B cell (primary cell): ENCODE results near the gene COTL1. TPM values are rescaled to one million over a fixed set of nuclear protein-coding genes. Genes with fewer than 3 reads are reported as not detected.
A peak's percentile ranks its signal among the peaks of the same experiment; 100 is the strongest.

ENCODE experiments used
- ATAC-seq: fragments of 200-7000 bp; cut with Tn5 transposase; one replicate; pipeline ENCODE4 v1.10.0; 2021; ENCODE audit warnings: low read depth, mild to moderate bottlenecking, moderate number of reproducible peaks, moderate library complexity
- CTCF ChIA-PET: fragments of 350-600 bp; sonication (Branson Sonifier 250); formaldehyde crosslinking; loops from one replicate; lab custom pipeline; 2021; ENCODE audit warnings: antibody characterized with exemption, inconsistent platforms; lab: Charles Lee
- POLR2A ChIA-PET: fragments of 350-600 bp; sonication (Branson Sonifier 250); formaldehyde crosslinking; loops from one replicate; lab custom pipeline; 2021; ENCODE audit warnings: antibody characterized with exemption; lab: Charles Lee
- DNase-seq: peaks from one replicate; pipeline ENCODE4 v3.0.0; 2013
- H2AFZ ChIP-seq: 2 replicates; pipeline ENCODE4 v1.6.1; 2012; ENCODE audit warnings: mild to moderate bottlenecking, low read depth, low read length; ENCODE audit not compliant: insufficient read depth, poor library complexity, severe bottlenecking
- H3K27ac ChIP-seq, 2 donors: 1 replicate in 1 of 2; 2 replicates in 1 of 2; pipeline ENCODE4 v1.5.1; 2012 to 2013; ENCODE audit warnings: low read length in 2 of 2, mild to moderate bottlenecking in 2 of 2, moderate library complexity in 1 of 2
- H3K27me3 ChIP-seq, 4 experiments: fragments of 200-600 bp in 1 of 4; sonication (generic) in 1 of 4; replicated peaks in 1 of 4; 1 replicate in 2 of 4; 2 replicates in 2 of 4; pipeline versions ENCODE4 v1.6.1 to v1.7.0; 2013 to 2016; ENCODE audit warnings: low read length in 3 of 4, mild to moderate bottlenecking in 2 of 4, mixed read lengths in 1 of 4, moderate library complexity in 1 of 4; ENCODE audit not compliant: insufficient read depth in 4 of 4, control insufficient read depth in 3 of 4; ENCODE audit errors: control extremely low read depth in 1 of 4
- H3K36me3 ChIP-seq, 2 experiments: replicated peaks in 1 of 2; 1 replicate in 1 of 2; 2 replicates in 1 of 2; pipeline versions ENCODE4 v1.6.1 to v1.7.1; 2013; ENCODE audit warnings: low read length in 1 of 2; ENCODE audit not compliant: insufficient read depth in 2 of 2, control insufficient read depth in 1 of 2; ENCODE audit errors: control extremely low read depth in 1 of 2, extremely low read depth in 1 of 2
- H3K4me1 ChIP-seq, 2 donors: fragments of 200-600 bp in 1 of 2; sonication (generic) in 1 of 2; 1 replicate in 1 of 2; 2 replicates in 1 of 2; pipeline versions ENCODE4 v1.5.1 to v1.6.1; 2013 to 2017; ENCODE audit warnings: low read length in 2 of 2; ENCODE audit not compliant: control insufficient read depth in 2 of 2, insufficient read depth in 2 of 2
- H3K4me2 ChIP-seq: replicated peaks from 2 replicates; pipeline ENCODE3; 2012; ENCODE audit warnings: mild to moderate bottlenecking, low read depth, low read length; ENCODE audit not compliant: poor library complexity, severe bottlenecking
- H3K4me3 ChIP-seq, 5 experiments: fragments of 200-600 bp in 1 of 5; sonication (generic) in 1 of 5; 1 replicate in 3 of 5; 2 replicates in 2 of 5; pipeline versions ENCODE4 v1.5.1 to v1.7.0; 2011 to 2016; ENCODE audit warnings: low read length in 4 of 5, mild to moderate bottlenecking in 4 of 5, low read depth in 2 of 5, control low read depth in 1 of 5, moderate library complexity in 1 of 5; ENCODE audit not compliant: insufficient read depth in 1 of 5; ENCODE audit errors: control extremely low read depth in 1 of 5, extremely low read depth in 1 of 5
- H3K79me2 ChIP-seq: fragments of 200-600 bp; sonication (generic); one replicate; pipeline ENCODE4 v1.6.0; 2016; ENCODE audit warnings: low read length; ENCODE audit not compliant: control insufficient read depth, insufficient read depth
- H3K9ac ChIP-seq: fragments of 200-600 bp; sonication (generic); 2 replicates; pipeline ENCODE4 v1.6.1; 2017; ENCODE audit warnings: mild to moderate bottlenecking, low read length, moderate library complexity
- H3K9me3 ChIP-seq, 3 donors: one replicate each; pipeline versions ENCODE4 v1.6.1 to v1.7.1; 2013; ENCODE audit warnings: low read length in 2 of 3; ENCODE audit not compliant: control insufficient read depth in 2 of 3, insufficient read depth in 1 of 3; ENCODE audit errors: control extremely low read depth in 1 of 3
- H4K20me1 ChIP-seq: 2 replicates; pipeline ENCODE4 v1.6.0; 2012; ENCODE audit warnings: mild to moderate bottlenecking, low read length; ENCODE audit not compliant: insufficient read depth, control insufficient read depth, poor library complexity, severe bottlenecking
- H3K27ac Mint-ChIP-seq: one replicate; pipeline ENCODE4 v1.8.0; 2021; ENCODE audit warnings: mixed read lengths
- H3K27me3 Mint-ChIP-seq: one replicate; pipeline ENCODE4 v1.8.0; 2021; ENCODE audit warnings: mixed read lengths
- H3K4me1 Mint-ChIP-seq: one replicate; pipeline ENCODE4 v1.8.0; 2021; ENCODE audit warnings: mixed read lengths
- H3K4me3 Mint-ChIP-seq: one replicate; pipeline ENCODE4 v1.8.0; 2021; ENCODE audit warnings: mixed read lengths
- H3K9me3 Mint-ChIP-seq: one replicate; pipeline ENCODE4 v1.8.0; 2022; ENCODE audit warnings: mixed read lengths; ENCODE audit not compliant: insufficient read depth
- CTCF ChIP-seq: fragments of 200-600 bp; IDR thresholded peaks from one replicate; pipeline ENCODE4 v1.8.0; 2022; ENCODE audit warnings: antibody characterized with exemption, mild to moderate bottlenecking
- EZH2 ChIP-seq: IDR thresholded peaks from 2 replicates; pipeline ENCODE4 v1.6.1; 2012; ENCODE audit warnings: borderline replicate concordance, low read depth, mild to moderate bottlenecking, moderate library complexity, low read length; ENCODE audit not compliant: insufficient read depth, poor library complexity, severe bottlenecking
- WGBS: methylation state at CpG from one replicate; pipeline ENCODE4 v1.1.5; 2013; ENCODE audit warnings: missing lambda C conversion rate; ENCODE audit not compliant: insufficient coverage; 5-methylcytosine and 5-hydroxymethylcytosine counted together
- intact Hi-C: fragments of 100-400 bp; cut with micrococcal nuclease; formaldehyde crosslinking; loops from one replicate; pipeline ENCODE4 v1.10.0; 2022
- polyA plus RNA-seq: library from polyadenylated mRNA; depleted of rRNA; stranded (reverse); fragments of >200 nt; gene quantifications from 2 replicates; pipeline ENCODE4 v1.2.3, GENCODE V29; 2012
- total RNA-seq, 2 donors: library from RNA; stranded (reverse); fragments of 120-200 nt in 1 of 2; gene quantifications; 1 replicate in 1 of 2; 2 replicates in 1 of 2; pipeline versions ENCODE4 v1.2.3 to v1.2.4, GENCODE V29; 2013 to 2022

Gene COTL1
- total and polyA plus RNA-seq, 2 donors (not counting 1 experiment from before 2014, with no cell fraction given) = 158 to 264 TPM

GRCh38 chr16:84552135-84552534, 65.7 kb downstream of the COTL1 start:
- DNase-seq (no peak), ATAC-seq (no peak)
- ChIA-PET CTCF (interaction anchor here (0.6 to 1.6 kb wide), 7 partner anchors 9 to 186 kb away, joined by 3 to 7 read pairs (median 4); no protein-coding TSS in a partner anchor), POLR2A (interaction anchor here (0.6 to 0.7 kb wide), 2 partner anchors 44 to 69 kb away, joined by 3 to 5 read pairs; no protein-coding TSS in a partner anchor)
- H3K9me3 ChIP-seq = no peaks in the 10 kb centered on the region
- no peak overlapping the region for H3K4me2 ChIP-seq
- no peaks in the 10 kb centered on the region for H3K27me3 Mint-ChIP-seq
- WGBS = 22% methylated on average over 3 of the region's 4 CpGs
- H4K20me1 ChIP-seq = no peaks in the 10 kb centered on the region
- H3K9ac ChIP-seq = no peak overlapping the region
- H3K27ac ChIP-seq = no peak overlapping the region
- no peak for TF ChIP-seq CTCF
- no peak for TF ChIP-seq EZH2
- H3K4me1 Mint-ChIP-seq = peaks cover 17% of the 10 kb centered on the region
- no peak overlapping the region for H3K4me3 Mint-ChIP-seq
- intact Hi-C loops = loop anchor here (2.0 kb wide), 1 partner anchor 37 kb away; no protein-coding TSS in a partner anchor
- H3K36me3 ChIP-seq = no peaks in the 10 kb centered on the region
- H3K4me1 ChIP-seq = peaks cover 4 to 10% of the 10 kb centered on the region in 2 donors
- H2AFZ ChIP-seq = peak overlapping the region; percentile 31
- peak overlapping the region; percentile 42 for H3K27ac Mint-ChIP-seq
- H3K4me3 ChIP-seq = no peak overlapping the region
- H3K27me3 ChIP-seq = peaks cover 0 to 2% (median 0%) of the 10 kb centered on the region in 4 experiments
- H3K9me3 Mint-ChIP-seq = no peaks in the 10 kb centered on the region
- H3K79me2 ChIP-seq = no peaks in the 10 kb centered on the region

- peaks cover 4 to 10% of the 10 kb centered on the region in 2 donors for H3K4me1 ChIP-seq
- H3K27ac ChIP-seq = no peak overlapping the region
- H3K9me3 Mint-ChIP-seq = no peaks in the 10 kb centered on the region
- intact Hi-C loops = no loop called here
- H2AFZ ChIP-seq = no peak overlapping the region
- peaks cover 12% of the 10 kb centered on the region for H3K4me1 Mint-ChIP-seq
- H3K36me3 ChIP-seq = no peaks in the 10 kb centered on the region
- no peak overlapping the region for H3K4me3 ChIP-seq
- H3K27ac Mint-ChIP-seq = no peak overlapping the region
- ATAC-seq (no peak), DNase-seq (no peak)
- H3K27me3 Mint-ChIP-seq = peaks cover 5% of the 10 kb centered on the region
- H3K27me3 ChIP-seq = peaks cover 0 to 5% (median 2%) of the 10 kb centered on the region in 4 experiments
- H3K79me2 ChIP-seq = no peaks in the 10 kb centered on the region
- CTCF ChIA-PET = no interaction called here
- H4K20me1 ChIP-seq = no peaks in the 10 kb centered on the region
- POLR2A ChIA-PET = no interaction called here
- TF ChIP-seq EZH2 (no peak), CTCF (no peak)
- H3K4me2 ChIP-seq = no peak overlapping the region
- no peaks in the 10 kb centered on the region for H3K9me3 ChIP-seq
- no peak overlapping the region for H3K9ac ChIP-seq
- 97% methylated on average over 3 of the region's 4 CpGs for WGBS
- H3K4me3 Mint-ChIP-seq = no peak overlapping the region
Observed at GRCh38 chr16:84550096-84550495, 67.8 kb downstream of the COTL1 start.
